Measurements from ENCODE around the gene PYGB.
"Not testable (repeated sequence)": the region's sequence is repeated elsewhere in the genome, so short reads cannot be mapped to it uniquely, and the experiment has no call there.

PYGB gene

DNA sequence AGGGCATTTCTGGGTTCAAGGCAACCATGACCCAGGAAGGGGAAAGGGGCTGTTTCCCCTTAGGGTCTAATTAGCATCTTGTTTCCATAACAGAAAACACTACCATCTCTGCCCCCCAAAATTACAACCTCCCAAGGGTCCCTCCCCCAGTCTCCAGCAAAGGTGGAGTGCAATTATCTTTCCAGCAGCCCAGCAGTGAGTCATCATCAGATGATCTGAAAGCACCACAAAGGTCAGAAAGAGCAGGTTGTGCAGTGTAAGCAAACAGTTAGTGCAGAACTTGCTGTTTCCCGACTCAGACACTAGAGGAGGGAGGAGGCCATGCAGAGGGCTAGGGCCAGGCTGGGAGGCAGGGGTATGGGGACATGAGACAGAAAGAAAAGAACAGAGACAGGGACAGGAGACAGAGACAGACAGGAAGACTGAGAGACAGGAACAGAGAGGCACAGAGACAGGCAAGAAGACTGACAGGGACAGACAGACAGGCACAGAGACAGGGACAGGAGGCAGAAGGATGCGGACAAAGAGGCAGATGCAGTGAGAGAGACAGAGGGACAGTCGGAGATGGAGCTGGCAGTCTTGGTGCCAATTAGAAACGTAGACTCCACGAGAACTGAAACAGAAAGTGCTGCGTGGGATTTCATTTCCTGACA is 62.5 kb downstream of the PYGB start:
- DNase-seq = peak in 30 of 56 donors; percentile 25 to 72 (median 51)

DNA sequence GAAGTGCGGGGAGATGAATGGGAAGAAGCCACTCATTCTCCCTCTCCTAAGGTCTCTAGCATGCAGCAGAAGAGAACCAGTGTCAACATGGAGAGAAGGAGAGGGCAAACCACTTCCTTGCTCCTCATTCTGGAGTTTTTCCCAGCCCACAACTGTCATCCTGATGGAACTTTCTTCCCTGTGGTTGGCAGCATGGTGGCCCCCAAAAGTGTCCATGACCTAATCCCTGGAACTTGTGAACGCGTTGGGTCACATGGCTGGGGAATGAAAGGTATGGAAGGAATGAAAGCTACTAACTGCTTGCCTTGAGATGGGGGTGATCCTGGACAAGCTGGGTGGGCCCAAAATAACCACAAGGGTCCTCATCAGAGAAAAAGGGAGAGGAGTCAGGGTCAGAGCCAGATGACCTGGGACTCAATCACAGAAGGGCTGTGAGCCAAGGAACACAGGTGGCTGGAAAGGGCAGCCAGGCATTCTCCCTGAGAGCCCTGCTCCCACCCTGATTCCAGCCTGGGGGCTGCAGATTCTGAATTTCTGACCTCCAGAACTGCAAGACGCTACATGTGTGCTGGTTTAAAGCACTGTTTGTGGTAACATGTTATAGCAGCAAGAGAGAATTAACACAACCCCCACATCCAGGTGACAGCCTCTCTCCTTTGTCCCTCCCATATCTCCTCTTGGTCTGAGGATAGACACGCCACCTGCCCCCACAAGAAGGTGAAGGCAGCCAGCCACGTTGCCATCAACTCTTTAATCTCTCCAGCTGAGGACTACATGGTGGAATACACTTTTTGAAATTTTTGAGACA is 63.2 kb downstream of the PYGB start:
- no peak for DNase-seq

DNA sequence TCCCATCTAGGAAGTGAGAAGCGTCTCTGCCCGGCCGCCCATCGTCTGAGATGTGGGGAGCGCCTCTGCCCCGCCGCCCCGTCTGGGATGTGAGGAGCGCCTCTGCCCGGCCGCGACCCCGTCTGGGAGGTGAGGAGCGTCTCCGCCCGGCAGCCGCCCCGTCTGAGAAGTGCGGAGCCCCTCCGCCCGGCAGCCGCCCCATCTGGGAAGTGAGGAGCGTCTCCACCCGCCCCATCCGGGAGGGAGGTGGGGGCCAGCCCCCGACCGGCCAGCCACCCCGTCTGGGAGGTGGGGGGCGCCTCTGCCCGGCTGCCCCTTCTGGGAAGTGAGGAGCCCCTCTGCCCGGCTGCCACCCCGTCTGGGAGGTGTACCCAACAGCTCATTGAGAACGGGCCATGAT is 64.8 kb downstream of the PYGB start:
- DNase-seq = not testable (repeated sequence)

DNA sequence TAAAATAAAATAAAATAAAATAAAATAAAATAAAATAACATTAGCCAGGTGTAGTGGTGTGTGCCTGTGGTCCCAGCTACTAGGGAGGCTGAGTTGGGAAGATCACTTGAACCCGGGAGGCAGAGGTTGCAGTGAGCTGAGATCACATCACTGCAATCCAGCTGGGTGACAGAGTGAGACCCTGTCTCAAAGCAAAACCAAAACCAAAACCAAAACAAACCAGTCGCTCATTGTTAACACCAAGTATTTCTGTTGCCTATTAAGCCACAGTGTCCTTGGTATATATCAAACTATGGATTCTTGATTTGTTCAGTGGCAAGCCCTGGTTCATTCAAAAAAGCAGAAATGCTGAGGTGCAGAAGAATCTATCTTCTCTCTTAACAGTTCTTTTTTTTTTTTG is 65.7 kb downstream of the PYGB start:
- DNase-seq = no peak

DNA sequence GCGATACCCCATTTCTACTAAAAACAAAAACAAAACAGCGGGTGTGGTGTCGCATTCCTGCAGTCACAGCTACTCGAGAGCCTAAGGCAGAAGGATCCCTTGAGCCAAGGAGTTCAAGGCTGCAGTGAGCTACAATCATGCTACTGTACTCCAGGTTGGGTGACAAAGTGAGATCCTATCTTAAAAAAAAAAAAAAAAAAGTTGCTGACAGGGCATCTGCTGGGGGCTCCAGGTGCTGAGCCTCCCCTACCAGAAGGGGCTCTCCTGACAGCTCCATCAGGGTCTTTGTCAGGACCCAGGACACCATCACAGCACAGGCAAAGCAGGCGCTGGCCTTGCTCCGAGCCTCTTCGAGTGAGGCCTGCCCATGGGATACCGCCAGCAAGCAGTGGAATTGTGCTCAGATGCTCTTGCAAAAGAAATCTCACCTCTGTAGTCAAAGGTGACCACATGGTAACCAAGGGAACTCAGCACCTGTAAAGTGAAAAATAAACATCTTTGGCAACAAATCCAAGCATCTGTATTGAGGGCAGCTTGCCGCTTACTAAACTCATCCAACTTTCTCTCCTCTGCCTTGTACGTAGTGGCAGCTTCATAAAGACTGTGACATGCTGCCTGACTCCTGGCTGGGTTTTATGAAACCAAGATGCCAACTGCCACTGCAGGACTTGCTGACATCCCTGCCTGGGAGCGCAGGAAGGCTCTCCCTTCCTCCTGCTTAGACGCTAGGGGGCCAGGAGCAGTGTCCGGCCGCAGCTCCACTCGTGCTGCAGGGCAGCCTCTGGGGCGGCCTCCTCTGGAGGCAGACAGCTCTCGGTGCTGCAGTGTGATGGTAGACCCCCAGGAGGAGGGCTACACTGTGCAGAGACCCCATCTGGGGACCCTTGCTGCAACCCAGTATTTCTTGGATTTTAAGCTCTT is 66.9 kb downstream of the PYGB start:
- DNase-seq = no peak

DNA sequence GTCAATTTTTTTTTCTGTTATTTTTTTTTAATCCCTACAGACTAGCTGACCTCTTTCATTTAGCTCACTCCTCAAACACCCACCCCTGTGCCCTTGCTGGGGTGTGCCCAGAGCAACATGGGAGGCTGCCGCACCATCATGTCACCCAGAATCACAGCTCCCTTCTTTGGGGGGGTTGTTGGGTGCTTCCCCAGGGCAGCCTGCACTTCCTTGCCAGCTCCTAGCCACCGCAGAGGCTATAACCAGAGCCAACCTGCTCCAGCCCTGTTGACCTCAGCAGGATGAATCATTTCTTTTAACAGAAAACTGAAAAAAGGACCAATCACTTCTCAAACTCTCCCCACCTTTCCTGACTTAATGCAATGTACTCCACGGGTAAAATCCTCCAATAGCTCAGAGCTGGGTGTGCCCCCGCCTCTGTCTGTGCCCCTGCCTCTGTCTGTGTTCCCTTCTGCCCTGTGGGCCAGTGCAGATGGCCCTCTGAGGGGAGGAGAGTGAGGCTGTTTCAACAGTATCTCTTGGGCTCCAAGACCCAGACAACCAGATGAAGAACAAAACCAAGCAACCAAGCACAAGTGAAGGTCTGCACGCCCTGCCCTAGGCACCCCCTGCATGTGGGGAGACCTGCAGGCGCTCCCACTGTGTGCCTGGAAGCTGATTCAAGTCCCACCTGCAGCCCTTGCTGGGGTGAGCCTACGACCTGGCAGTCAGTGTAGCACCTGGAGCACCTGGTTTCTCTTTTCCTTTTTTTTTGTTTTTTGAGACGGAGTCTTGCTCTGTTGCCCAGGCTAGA is 67.7 kb downstream of the PYGB start:
- DNase-seq = no peak

DNA sequence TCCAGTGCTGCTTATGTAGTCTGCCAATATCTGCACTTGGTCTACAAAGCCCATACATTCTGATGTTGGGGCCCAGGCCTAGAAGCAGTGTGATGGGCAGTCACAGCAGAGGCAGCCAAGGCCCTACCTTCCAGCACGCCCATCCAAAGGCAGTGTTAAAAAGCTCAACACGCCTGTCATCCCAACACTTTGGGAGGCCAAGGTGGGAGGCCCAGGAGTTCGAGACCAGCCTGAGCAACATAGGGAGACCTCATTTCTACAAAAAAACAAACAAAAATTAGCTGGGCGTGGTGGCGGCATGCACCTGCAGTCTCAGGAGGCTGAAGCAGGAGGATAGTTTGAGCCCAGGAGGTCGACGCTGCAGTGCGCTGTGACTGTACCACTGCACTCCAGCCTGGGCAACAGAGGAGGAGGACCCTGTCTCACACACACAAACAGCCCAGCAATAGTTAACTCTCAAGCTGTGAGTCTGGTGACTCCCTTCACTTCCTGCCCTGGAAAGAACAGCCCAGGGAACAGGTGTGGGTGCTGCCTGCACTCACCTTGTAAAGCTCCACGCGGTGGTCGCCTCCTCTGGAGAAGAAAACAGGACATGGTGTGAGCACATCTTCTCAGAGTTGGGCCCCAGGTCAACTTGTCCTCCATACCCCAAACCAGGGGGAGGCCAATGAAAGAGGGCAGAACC is 68.8 kb downstream of the PYGB start:
- no peak for DNase-seq

DNA sequence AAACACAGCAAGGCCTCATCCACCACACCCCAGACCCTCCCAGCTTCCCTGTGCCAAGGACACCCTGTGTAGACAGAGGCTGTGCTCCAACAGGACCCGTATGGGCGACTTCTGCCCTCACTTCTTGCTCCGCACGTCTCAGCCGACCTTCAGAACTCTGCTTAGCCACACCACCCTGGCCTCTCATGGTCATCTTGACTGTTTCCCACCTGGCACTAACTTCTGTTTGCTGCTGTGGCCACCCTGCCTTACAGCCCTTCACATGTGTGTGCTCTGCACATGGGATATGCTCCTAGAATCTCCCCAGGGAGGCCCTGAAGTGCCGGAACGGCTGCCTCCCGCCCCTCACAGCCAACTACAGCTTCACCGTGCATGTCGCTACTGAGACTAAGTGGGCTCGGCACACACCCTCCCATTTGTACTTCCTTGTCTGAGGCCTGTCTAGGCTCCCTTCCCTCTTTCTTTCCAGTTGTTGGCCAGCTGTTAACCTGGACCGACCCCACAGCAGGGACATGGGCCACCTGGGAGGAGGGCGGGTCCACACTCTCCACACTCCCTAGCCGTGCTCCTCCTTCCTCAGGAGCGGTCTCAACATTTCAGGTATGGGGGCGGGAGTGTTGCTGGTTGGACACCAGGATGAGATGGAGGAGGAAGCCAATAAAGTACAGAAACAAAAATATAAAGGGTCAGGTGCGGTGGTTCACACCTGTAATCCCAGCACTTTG is 69.6 kb downstream of the PYGB start:
- DNase-seq = no peak

DNA sequence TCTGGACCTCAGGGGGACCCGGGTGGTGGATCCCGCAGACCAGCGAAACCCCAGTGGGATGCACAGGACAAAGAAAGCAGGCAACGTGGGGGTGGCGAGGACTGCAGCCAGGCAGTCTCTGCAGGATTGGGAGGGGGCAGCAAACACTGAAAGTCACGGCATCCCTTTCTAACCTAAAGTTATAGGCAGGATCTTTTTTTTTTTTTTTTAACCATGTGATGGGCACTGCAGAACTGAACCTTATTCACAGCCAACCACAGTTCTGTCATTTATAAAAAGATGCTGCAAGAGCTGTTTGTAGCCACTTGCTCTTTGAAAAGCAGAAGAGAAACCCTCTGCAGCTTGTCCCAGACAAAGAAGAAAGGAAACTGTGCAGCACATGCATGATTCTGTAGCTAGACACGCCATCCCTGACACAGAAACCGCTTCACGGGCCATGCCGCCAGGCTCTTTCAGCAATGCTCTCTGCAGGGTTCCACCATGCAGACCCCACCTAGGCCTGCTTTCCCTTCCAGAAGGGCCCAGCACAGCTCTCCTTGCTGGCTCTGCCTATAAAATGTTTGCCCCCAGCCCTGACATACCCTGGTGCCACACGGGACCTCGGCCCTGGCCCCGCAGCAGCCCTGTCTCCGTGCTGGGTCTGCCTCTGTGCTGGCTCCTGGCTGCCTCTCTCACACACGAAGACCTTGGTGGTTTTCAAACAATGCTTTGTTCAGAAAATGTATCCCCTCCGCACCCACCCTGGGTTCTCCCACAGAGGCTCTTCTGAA is 70.8 kb downstream of the PYGB start:
- peak in 12 of 56 donors; percentile 27 to 62 (median 47) for DNase-seq

DNA sequence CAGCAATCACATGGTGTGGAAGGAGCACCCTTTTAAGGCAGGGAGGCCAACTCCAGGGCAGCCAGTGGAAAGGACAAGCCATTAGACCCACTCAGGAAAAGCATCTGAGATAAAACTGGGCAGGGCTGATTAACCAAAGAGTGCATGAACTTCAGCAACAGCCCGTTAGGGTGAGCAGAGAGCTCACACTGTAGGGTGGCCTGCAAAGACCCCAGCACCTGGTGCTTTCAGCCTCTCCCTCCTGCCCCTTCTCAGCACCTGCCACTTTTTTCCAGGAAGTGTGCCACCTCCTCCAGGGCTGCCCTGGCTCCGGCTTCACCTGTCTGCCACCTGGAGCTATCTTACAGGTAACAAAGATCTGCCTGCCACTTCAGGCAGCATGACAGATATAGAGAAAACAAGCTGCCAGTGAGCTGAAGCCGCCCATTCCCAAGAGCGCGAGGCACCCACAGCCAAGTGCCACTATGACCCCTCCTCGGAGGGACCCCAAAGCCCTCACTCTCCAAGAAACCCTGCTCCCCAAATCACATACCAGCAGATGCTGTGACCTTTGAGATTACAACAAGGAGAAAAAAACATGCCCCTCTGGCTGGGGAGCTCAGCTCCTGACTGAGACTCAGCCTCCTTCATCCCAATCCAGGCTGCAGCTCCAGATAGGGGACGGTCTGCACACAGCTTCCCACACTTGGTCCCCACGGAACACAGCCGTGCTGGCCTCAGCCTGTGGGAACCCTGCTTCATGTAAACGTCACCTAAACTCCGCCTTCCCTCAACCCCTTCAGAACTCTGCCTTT is 71.6 kb downstream of the PYGB start:
- peak in 4 of 56 donors; percentile 23 to 44 (median 34) for DNase-seq

DNA sequence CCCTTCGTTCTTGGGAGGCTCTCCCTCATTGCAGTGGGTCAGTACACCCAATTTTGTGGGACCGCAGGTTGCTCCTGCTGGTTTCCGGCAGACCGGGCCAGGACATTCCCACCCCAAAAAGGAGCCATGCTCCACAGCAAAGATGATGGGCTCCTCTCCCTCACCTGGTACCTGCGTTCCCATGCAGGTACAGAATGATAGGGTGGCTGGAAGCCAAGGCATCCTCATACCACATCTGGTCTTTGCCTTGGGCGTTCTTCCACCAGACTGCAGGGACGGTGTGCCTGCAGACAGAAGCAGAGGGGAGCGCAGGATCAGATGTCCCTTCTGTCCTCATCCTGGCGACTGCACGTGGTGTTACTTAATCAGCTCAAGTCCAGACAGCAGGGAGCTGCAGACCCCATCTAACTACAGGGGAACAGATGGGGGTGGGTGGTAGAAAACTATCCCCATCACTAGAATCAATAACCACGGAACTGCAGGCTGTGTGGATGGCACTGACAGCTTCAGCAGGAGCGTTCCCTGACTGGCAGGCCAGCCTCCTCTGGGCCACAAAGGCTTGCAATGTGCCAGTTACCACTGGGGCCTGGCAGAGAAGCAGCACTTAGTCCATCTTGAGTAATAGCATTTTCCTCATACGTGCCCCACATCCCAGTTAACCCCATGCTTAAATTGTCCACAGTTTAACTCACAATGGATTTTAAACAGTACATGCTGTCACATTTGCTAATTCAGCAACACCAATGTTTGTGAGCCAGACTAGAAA is 72.3 kb downstream of the PYGB start:
- peak in 5 of 56 donors; percentile 25 to 51 (median 34) for DNase-seq

DNA sequence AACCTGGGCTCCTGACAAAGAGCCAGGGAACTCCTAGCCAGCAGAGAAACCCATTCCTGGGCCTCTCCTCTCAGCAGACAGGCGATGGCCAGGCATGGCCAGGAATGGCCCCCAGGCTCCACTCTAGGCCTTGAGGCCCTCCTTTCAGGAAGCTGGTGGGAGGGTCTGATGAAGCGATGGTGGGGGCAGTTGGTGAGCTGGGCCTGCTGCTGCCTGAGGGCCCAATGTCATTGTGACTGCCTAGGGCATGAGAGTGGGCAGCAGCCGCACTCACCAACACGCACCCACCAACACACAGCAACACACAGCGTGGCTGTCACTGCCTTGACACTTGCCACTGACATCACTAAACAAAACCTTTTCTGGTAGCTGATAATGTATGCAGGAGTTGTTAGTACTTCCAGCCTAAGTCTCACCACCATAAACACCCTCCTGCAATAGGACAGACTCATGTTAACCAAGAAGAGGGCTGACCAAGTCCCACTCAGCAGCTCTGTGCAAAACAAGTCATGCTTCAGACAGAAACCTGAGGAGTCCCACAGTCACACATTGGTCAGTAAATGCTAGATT is 73.5 kb downstream of the PYGB start:
- DNase-seq = no peak

DNA sequence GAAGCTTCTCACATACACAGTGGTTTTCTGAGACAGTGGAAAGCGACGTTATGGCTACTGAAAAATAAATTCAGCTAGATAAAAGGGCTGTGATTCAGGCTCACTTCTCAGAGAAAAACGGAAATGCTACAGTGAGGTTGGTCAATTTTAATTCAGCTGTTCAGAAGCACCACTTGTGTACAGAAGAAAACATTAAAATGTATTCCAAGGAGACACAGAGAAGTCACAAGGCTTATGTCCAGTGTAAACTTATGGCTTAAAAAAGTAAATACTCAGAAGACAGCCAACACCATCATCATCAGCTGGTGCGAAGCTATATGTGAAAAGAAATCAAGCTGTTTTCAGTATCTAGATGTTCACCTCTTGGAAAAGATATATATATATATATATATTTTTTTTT is 74.1 kb downstream of the PYGB start:
- DNase-seq = no peak

DNA sequence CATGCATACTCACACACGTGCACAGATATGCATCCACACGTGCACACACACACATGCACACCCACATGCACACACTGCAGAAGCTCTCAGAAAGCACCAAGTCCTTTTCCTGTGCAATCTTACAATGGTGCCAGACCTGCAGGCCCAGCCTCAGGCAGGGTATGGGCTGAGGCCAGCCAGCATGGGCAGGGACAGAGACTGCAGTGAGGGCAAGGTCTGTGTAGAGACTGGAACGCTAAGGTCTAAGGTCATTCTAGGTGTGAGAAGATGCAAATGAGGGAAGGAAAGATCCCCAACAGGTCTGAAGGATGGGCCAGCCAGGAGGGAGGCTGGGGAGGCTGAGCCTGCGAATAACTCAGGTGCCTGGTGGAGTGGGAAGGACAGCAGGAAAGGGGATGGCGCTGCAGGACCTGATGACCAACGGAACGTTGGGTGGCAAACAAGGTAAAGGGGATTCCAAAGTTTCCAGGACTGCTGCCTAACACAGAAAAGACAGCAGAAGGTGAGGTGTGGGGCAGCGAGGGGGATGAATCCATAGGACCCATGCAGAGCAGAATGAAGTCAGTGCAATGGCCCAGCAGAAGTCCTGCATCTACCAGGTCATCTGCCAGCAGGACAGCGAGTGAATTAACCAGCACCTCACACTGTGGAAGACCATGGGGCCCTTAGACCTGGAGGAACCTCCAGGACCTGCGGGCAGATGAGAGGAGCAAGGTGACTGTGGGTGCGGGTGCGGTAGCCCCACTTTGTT is 75.8 kb downstream of the PYGB start:
- DNase-seq = no peak

DNA sequence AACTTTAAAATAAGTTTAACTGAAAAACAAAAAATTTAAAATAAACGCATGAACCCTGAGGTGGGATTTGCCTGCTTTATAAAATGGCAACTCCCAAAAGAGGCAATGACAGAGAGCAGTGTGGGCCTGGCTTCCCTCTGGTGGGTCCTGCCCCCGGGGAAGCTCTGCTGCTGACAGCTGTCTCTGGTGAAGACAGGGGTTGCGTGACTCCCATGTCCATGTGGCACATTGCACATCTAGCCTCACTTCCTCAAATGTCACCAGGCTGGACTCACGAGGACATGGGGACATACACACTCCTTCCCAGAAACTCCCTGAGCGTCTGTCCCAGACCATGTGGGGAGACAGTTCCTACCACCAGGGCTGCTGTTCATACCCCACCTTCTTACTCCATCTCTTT is 76.5 kb downstream of the PYGB start:
- DNase-seq = peak in 6 of 56 donors; percentile 27 to 61 (median 40)

DNA sequence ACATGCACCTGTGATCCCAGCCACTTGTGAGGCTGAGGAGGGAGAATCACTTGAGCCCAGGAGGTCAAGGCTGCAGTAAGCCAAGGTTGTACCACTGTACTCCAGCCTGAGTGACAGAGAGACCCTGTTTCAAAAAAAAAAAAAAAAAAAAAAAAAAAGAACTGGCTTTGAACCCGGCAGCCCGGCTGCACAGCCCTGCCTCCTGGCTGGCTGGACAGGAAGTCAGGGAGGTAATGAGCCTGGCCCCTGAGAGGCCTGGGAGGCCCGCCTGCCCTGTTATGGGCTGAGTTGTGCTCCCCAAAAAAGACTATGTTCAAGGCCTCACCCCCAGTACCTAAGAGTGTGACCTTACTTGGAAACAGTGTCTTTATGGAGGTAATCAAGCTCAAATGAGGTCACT is 77.2 kb downstream of the PYGB start:
- DNase-seq = no peak
